ENCODE data around the gene CXCL14.

Gene CXCL14

DNA sequence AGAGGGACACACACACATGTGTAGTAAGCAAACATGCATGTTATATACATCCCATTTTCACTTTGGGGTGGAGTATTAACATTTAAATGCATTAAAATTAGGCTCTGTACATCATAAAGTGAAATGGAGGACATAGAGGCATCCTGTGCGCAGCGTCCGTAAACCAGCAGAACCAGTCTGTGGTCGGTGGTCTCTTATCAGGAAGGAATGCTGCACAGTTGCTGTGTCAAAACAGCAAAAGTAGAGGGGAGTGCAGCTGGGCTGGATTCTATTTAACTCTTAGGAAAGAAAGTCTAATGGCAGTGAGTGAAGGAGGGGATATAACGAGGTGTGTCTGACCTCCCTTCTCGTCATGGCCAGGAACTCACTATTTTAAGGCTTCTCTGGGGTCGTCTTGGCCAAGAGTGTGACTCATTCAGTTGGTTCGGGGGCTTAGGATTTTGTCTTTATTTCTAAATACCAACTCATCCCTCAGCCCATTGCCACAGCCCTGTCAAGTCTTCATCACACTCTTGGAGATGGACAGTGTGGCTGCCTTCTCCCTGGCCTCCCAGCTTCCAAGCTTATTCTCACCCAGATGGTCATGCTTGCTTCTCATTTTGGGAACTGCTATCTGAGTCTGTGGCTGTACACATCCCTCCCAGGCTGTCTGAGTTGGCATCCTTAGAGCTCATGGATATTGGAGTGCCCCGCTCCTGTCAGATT, 20.1 kb upstream of the CXCL14 start:
- TF ChIP-seq, protein P1, sequence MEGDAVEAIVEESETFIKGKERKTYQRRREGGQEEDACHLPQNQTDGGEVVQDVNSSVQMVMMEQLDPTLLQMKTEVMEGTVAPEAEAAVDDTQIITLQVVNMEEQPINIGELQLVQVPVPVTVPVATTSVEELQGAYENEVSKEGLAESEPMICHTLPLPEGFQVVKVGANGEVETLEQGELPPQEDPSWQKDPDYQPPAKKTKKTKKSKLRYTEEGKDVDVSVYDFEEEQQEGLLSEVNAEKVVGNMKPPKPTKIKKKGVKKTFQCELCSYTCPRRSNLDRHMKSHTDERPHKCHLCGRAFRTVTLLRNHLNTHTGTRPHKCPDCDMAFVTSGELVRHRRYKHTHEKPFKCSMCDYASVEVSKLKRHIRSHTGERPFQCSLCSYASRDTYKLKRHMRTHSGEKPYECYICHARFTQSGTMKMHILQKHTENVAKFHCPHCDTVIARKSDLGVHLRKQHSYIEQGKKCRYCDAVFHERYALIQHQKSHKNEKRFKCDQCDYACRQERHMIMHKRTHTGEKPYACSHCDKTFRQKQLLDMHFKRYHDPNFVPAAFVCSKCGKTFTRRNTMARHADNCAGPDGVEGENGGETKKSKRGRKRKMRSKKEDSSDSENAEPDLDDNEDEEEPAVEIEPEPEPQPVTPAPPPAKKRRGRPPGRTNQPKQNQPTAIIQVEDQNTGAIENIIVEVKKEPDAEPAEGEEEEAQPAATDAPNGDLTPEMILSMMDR (conservative IDR thresholded peaks at IDR 0.05; ENCODE audit: low read depth, low read length) = no peak

DNA sequence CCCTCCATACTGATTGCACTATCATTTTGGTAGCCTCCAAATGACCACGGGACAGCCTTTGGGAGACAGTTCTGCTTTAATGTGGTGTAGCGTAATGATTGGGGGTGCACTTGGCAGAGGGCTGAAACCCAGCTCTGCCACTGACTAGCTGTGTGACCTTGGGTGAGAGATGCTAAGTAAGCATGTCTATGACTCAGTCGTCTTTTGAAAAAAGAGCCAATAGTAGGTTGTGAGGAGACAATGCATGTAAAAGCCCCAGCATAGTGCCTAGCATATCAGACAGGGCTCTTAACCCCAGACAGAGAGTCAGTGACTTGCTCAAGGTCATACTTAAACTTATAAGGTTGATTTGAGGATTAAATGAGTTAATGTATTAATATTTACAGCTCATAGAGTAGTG, 18.0 kb upstream of the CXCL14 start:
- TF ChIP-seq, protein P1 (conservative IDR thresholded peaks at IDR 0.05; ENCODE audit: low read depth, low read length) = no peak
- H3K4me3 ChIP-seq (ENCODE audit: low read length) = no peak overlapping the region
- no peak for DNase-seq (ENCODE audit: low read depth)

More for the DNA sequence above, 20.1 kb upstream of the CXCL14 start:
- no peak overlapping the region for H3K4me3 ChIP-seq (ENCODE audit: low read length)
- DNase-seq (ENCODE audit: low read depth) = no peak

DNA sequence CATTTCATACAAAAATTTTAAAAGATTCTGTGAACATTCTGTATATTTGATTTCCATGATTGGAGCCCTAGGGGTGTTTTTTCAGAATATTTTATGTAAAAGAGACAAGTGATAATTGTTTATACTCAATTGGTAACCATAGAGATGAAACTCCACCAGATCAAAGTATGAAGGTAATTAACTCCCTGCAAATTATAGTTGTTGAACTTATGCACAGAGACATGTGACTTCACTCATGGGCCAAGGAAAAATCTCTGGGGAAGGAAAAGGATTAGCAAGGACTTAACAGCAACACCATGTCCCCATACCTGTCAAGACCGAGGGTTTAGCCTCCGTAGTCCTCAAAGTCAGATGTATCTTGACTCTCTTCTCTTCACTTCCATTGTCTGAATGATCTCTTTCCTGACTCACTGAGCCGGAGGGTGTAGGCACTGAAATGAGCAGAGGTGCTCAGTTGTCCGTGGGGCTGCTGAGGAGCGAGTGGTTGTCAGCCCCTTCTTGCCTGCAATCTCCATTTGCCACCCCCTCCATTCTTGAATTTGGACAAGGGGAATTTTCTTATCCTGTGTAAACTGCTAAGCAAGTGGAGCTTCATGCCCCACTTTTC, 17.5 kb upstream of the CXCL14 start:
- peak; percentile 17 for DNase-seq (ENCODE audit: low read depth)
- TF ChIP-seq, protein P1 (conservative IDR thresholded peaks at IDR 0.05; ENCODE audit: low read depth, low read length) = no peak
- no peak overlapping the region for H3K4me3 ChIP-seq (ENCODE audit: low read length)

DNA sequence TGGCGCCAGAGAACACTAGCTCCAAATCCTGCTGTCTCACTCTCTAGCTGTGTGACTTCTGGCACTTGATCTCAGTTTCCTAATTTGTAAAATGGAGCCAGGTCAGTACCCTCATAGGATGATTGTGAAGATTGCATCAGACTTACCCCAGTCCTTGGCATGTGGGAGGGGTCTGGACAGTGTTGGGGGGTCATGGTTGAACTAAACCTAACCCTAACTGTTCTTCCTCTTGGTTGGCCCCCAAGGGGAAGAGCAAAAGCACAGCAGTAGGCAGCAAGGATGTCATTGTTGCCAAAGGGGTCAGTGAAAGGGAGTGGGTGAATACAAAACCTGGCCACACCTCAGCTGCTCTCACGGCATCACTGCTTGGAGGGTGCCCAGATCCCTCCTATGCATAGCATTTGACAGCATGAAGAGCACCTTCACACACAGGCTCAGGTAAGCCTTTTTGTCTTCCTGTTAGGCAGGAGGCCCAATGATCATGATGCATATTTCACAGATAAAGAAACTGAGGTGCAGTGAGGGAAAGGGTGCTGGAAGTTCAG, 15.7 kb upstream of the CXCL14 start:
- no peak overlapping the region for H3K4me3 ChIP-seq (ENCODE audit: low read length)
- TF ChIP-seq, protein P1 (conservative IDR thresholded peaks at IDR 0.05; ENCODE audit: low read depth, low read length) = no peak

DNA sequence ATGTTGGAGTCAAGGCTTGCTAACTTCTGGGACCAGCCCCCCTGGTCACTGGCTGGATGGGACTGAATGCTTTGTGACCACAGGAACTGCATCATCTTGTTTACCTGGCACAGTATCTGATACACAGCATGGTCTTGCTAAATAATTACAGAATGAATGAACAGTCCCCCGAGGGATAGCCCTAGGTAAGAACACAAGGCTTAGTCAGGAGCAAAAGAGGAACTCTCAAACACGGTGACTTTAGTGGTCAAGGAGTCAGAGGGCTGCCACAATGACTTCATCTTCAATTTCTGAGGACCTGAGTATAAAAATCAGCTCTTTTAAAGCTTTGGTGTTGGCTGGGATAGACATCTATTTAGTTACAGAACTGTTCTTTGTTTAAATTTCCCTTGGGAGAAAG, 15.1 kb upstream of the CXCL14 start:
- TF ChIP-seq, protein P1 (conservative IDR thresholded peaks at IDR 0.05; ENCODE audit: low read depth, low read length) = no peak
- no peak for DNase-seq (ENCODE audit: low read depth)
- H3K4me3 ChIP-seq (ENCODE audit: low read length) = no peak overlapping the region

More for the DNA sequence above, 15.7 kb upstream of the CXCL14 start:
- DNase-seq (ENCODE audit: low read depth) = no peak

DNA sequence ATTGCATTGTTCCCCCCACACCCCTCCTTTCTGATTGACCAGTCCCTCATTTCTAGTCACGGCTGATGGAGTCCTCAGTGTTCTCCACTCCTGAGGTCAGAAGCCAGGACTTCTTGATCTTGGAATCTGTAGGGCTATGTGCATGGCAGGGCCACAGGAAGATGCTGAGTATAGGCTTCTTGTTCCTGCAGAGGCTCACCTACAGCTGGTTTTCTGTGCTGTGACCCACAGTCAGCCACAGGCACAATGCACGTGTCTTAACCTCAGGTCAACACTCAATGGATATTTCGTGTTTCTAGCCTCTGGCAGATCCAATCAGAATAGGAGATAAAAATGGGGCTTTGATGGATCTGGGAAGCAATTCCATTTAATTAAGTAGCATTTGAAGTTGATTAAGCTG, 14.3 kb upstream of the CXCL14 start:
- no peak for DNase-seq (ENCODE audit: low read depth)
- TF ChIP-seq, protein P1 (conservative IDR thresholded peaks at IDR 0.05; ENCODE audit: low read depth, low read length) = no peak
- no peak overlapping the region for H3K4me3 ChIP-seq (ENCODE audit: low read length)
